WTC11 (cell line): Measurements from ENCODE around the gene METTL5. TPM values are rescaled to one million over a fixed set of nuclear protein-coding genes. Genes with fewer than 3 reads are reported as not detected.

Experiments
- ATAC-seq: fragments of 200-7000 bp; cut with Tn5 transposase; 2 replicates; pipeline ENCODE4 v1.10.0; 2021; ENCODE audit warnings: mild to moderate bottlenecking, moderate library complexity
- CTCF ChIA-PET: fragments of 300-600 bp; sonication (Branson Sonifier 250); formaldehyde crosslinking; loops from one replicate; lab custom pipeline; 2021; ENCODE audit warnings: antibody characterized with exemption; lab: Charles Lee
- POLR2A ChIA-PET: fragments of 350-600 bp; sonication (Branson Sonifier 250); formaldehyde crosslinking; loops from one replicate; lab custom pipeline; 2021; ENCODE audit warnings: antibody characterized with exemption; lab: Charles Lee
- DNase-seq: peaks from one replicate; pipeline ENCODE4 v3.0.0; 2021; ENCODE audit warnings: low spot score
- H3K27ac Mint-ChIP-seq: 2 replicates; pipeline ENCODE4 v1.8.0; 2021; ENCODE audit warnings: mixed read lengths
- H3K27me3 Mint-ChIP-seq: 2 replicates; pipeline ENCODE4 v1.8.0; 2021; ENCODE audit warnings: low read depth, mild to moderate bottlenecking, moderate library complexity, mixed read lengths
- H3K36me3 Mint-ChIP-seq: 2 replicates; pipeline ENCODE4 v1.8.0; 2021; ENCODE audit warnings: mixed read lengths
- H3K4me1 Mint-ChIP-seq: 2 replicates; pipeline ENCODE4 v1.8.0; 2022; ENCODE audit warnings: mixed read lengths
- H3K4me3 Mint-ChIP-seq: 2 replicates; pipeline ENCODE4 v1.8.0; 2021; ENCODE audit warnings: mild to moderate bottlenecking, moderate library complexity, mixed read lengths
- H3K9me3 Mint-ChIP-seq: 2 replicates; pipeline ENCODE4 v1.8.0; 2021; ENCODE audit warnings: mixed read lengths
- E2F1 ChIP-seq: sonication (generic); formaldehyde crosslinking; IDR thresholded peaks from 2 replicates; pipeline ENCODE4 v1.8.0; 2022; ENCODE audit warnings: mild to moderate bottlenecking, missing genetic modification reagents
- ERG ChIP-seq: fragments of 250-450 bp; sonication (Bioruptor Pico); IDR thresholded peaks from 2 replicates; pipeline ENCODE4 v1.8.0; 2021; ENCODE audit warnings: mild to moderate bottlenecking
- ESRRA ChIP-seq: sonication (generic); formaldehyde crosslinking; IDR thresholded peaks from 2 replicates; pipeline ENCODE4 v1.8.1; 2022; ENCODE audit warnings: mild to moderate bottlenecking, missing genetic modification reagents, borderline replicate concordance
- JUN ChIP-seq: sonication (generic); formaldehyde crosslinking; IDR thresholded peaks from 2 replicates; pipeline ENCODE4 v1.8.0; 2023; ENCODE audit warnings: mild to moderate bottlenecking, missing genetic modification reagents
- MXD4 ChIP-seq: fragments of 250-450 bp; sonication (Bioruptor Pico); IDR thresholded peaks from 2 replicates; pipeline ENCODE4 v1.8.0; 2021; ENCODE audit warnings: mild to moderate bottlenecking, moderate library complexity, borderline replicate concordance
- NR1H2 ChIP-seq: sonication (generic); formaldehyde crosslinking; IDR thresholded peaks from 2 replicates; pipeline ENCODE4 v1.9.0; 2021; ENCODE audit warnings: mild to moderate bottlenecking, moderate library complexity, missing genetic modification reagents
- NR2C2 ChIP-seq: sonication (generic); formaldehyde crosslinking; IDR thresholded peaks from 2 replicates; pipeline ENCODE4 v1.8.0; 2022; ENCODE audit warnings: mild to moderate bottlenecking, missing genetic modification reagents
- OVOL2 ChIP-seq: fragments of 250-450 bp; sonication (Bioruptor Pico); IDR thresholded peaks from 2 replicates; pipeline ENCODE4 v1.9.0; 2021; ENCODE audit warnings: mild to moderate bottlenecking, borderline replicate concordance
- PRDM15 ChIP-seq: sonication (generic); formaldehyde crosslinking; IDR thresholded peaks from 2 replicates; pipeline ENCODE4 v1.8.0; 2022; ENCODE audit warnings: missing genetic modification reagents
- SOX15 ChIP-seq: fragments of 250-450 bp; sonication (Bioruptor Pico); IDR thresholded peaks from 2 replicates; pipeline ENCODE4 v1.9.0; 2021; ENCODE audit warnings: mild to moderate bottlenecking
- USF2 ChIP-seq: sonication (generic); formaldehyde crosslinking; IDR thresholded peaks from 2 replicates; pipeline ENCODE4 v1.8.1; 2023; ENCODE audit warnings: mild to moderate bottlenecking, missing genetic modification reagents, moderate library complexity
- ZNF138 ChIP-seq: sonication (generic); formaldehyde crosslinking; conservative IDR thresholded peaks from 2 replicates; pipeline ENCODE4 v1.8.1; 2022; ENCODE audit warnings: mild to moderate bottlenecking, moderate library complexity, missing genetic modification reagents
- ZNF219 ChIP-seq: sonication (generic); formaldehyde crosslinking; IDR thresholded peaks from 2 replicates; pipeline ENCODE4 v1.8.0; 2023; ENCODE audit warnings: missing genetic modification reagents, mild to moderate bottlenecking, borderline replicate concordance
- ZNF281 ChIP-seq: sonication (generic); formaldehyde crosslinking; IDR thresholded peaks from 2 replicates; pipeline ENCODE4 v1.8.0; 2023; ENCODE audit warnings: mild to moderate bottlenecking, missing genetic modification reagents
- ZNF423 ChIP-seq: fragments of 250-450 bp; sonication (Bioruptor Pico); IDR thresholded peaks from 2 replicates; pipeline ENCODE4 v2.1.2; 2022; ENCODE audit warnings: mild to moderate bottlenecking, moderate library complexity
- ZNF532 ChIP-seq: fragments of 250-450 bp; sonication (Bioruptor Pico); IDR thresholded peaks from 2 replicates; pipeline ENCODE4 v1.9.0; 2021; ENCODE audit warnings: mild to moderate bottlenecking, borderline replicate concordance
- total RNA-seq: library from RNA; stranded (reverse); gene quantifications from 3 replicates; pipeline ENCODE4 v1.2.3, GENCODE V29; 2021

The METTL5 gene
- total RNA-seq, 1 experiment from 2014 or later = 90.9 TPM

GRCh38 chr2:169828141-169828811 is 3.6 kb upstream of the METTL5 start:
- POLR2A ChIA-PET = interaction anchor here (0.5 to 0.6 kb wide), 2 partner anchors 14 to 1046 kb away, joined by 3 to 7 read pairs; no protein-coding TSS in a partner anchor
- no peak for DNase-seq
- peaks cover 9% of the 10 kb centered on the region for H3K27me3 Mint-ChIP-seq

More at GRCh38 chr2:169828141-169828811, 3.6 kb upstream of the METTL5 start:
- Mint-ChIP-seq H3K36me3 (peaks cover 8% of the 10 kb centered on the region), H3K4me3 (peak overlapping the region; percentile 93), H3K9me3 (0 out of 2 replicates have a peak, but pooled peaks cover 6% of the 10 kb centered on the region), H3K4me1 (peaks cover 24% of the 10 kb centered on the region), H3K27ac (peak overlapping the region; percentile 51)
- TF ChIP-seq USF2 (CRISPR knock-in tag) (no peak), ESRRA (CRISPR knock-in tag) (no peak), MXD4 (no peak), ZNF281 (CRISPR knock-in tag) (no peak), E2F1 (CRISPR knock-in tag) (no peak), PRDM15 (no peak), JUN (CRISPR knock-in tag) (no peak), NR2C2 (CRISPR knock-in tag) (no peak), NR1H2 (CRISPR knock-in tag) (no peak), ZNF138 (CRISPR knock-in tag) (no peak), ERG (CRISPR knock-in tag) (no peak), SOX15 (CRISPR knock-in tag) (no peak), OVOL2 (CRISPR knock-in tag) (no peak), ZNF423 (CRISPR knock-in tag) (no peak), ZNF532 (CRISPR knock-in tag) (no peak), ZNF219 (CRISPR knock-in tag) (no peak)
- CTCF ChIA-PET = interaction anchor here (0.8 to 1.2 kb wide), 3 partner anchors 49 to 396 kb away, joined by 3 to 8 read pairs (median 3); no protein-coding TSS in a partner anchor
- ATAC-seq = peak; percentile 2; the same call in 1 of the 2 replicates
